Ishikawa (cell line): ENCODE measurements around the gene CTR9.

ENCODE experiments used
- CEBPB ChIP-seq: IDR thresholded peaks from 2 replicates; pipeline ENCODE4 v1.6.1; 2012
- CREB1 ChIP-seq: IDR thresholded peaks from 2 replicates; pipeline ENCODE4 v1.6.1; 2012; ENCODE audit warnings: low read depth
- EGR1 ChIP-seq: IDR thresholded peaks from 2 replicates; pipeline ENCODE4 v1.6.1; 2012
- EP300 ChIP-seq: IDR thresholded peaks from 2 replicates; pipeline ENCODE4 v1.6.1; 2012; ENCODE audit warnings: borderline replicate concordance
- FOXM1 ChIP-seq: IDR thresholded peaks from 2 replicates; pipeline ENCODE4 v1.6.1; 2012; ENCODE audit warnings: low read depth, borderline replicate concordance
- MAX ChIP-seq: IDR thresholded peaks from 2 replicates; pipeline ENCODE4 v1.6.1; 2012
- NFIC ChIP-seq: IDR thresholded peaks from 2 replicates; pipeline ENCODE4 v1.6.1; 2012
- RAD21 ChIP-seq: IDR thresholded peaks from 2 replicates; pipeline ENCODE4 v1.6.1; 2012; ENCODE audit warnings: low read depth
- REST ChIP-seq: IDR thresholded peaks from 2 replicates; pipeline ENCODE4 v1.6.1; 2012; ENCODE audit warnings: low read depth, mild to moderate bottlenecking
- TAF1 ChIP-seq: IDR thresholded peaks from 2 replicates; pipeline ENCODE4 v1.6.1; 2012; ENCODE audit warnings: low read depth, mild to moderate bottlenecking
- USF1 ChIP-seq: IDR thresholded peaks from 2 replicates; pipeline ENCODE4 v1.6.1; 2012
- YY1 ChIP-seq: IDR thresholded peaks from 2 replicates; pipeline ENCODE4 v1.6.1; 2012; ENCODE audit warnings: low read depth
- ZBTB7A ChIP-seq: IDR thresholded peaks from 2 replicates; pipeline ENCODE4 v1.6.1; 2012; ENCODE audit warnings: low read depth

- TF ChIP-seq EP300: no peak
- TF ChIP-seq CEBPB: no peak
- TF ChIP-seq FOXM1: no peak
- TF ChIP-seq RAD21: no peak
- TF ChIP-seq EGR1: no peak
- TF ChIP-seq CREB1: no peak
- no peak for TF ChIP-seq REST
- TF ChIP-seq USF1: no peak
- no peak for TF ChIP-seq ZBTB7A
- TF ChIP-seq MAX: no peak
- no peak for TF ChIP-seq TAF1
- no peak for TF ChIP-seq YY1
- no peak for TF ChIP-seq NFIC
These were observed 22.1 kb upstream of the CTR9 start for GRCh38 chr11:10728789-10729472.
